Colon (tissue), 2 donors: Measurements from ENCODE around the gene CDC42EP3.

Source experiments
- FAIRE-seq: peaks from 2 replicates; lab custom pipeline; 2012; peaks lifted over from hg19 to GRCh38; lab: Jason Lieb, UNC
- donor health status: control.
- donor health status: control.

CDC42EP3 gene

GRCh38 chr2:37636381-37637066, 34.9 kb downstream of the CDC42EP3 start:
- FAIRE-seq, result no peak

GRCh38 chr2:37635504-37636380, 35.7 kb downstream of the CDC42EP3 start:
- FAIRE-seq, result no peak

- FAIRE-seq, result no peak
These were observed 36.4 kb downstream of the CDC42EP3 start for GRCh38 chr2:37634914-37635503.

GRCh38 chr2:37633845-37634244, 37.6 kb downstream of the CDC42EP3 start:
- FAIRE-seq, result no peak

DNA sequence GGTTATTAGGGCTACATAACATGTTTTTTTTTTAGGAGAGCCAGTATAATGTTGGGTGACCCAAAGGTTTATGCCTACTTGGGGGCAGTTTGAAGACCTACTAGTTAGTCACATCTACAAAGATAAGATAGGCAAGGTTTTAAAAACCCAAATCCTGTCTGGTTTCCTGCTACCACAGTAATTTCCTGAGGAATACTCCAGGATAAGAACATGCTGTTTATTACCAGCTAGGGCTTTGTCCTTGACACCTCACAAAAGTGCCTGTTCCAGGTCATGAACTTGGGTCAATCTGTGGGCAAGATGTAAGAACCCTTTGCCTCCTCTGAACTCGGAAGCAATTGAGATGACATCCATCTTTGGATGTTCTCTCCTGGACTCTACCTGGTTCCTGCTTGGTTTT, 38.2 kb downstream of the CDC42EP3 start:
- no peak for FAIRE-seq

- FAIRE-seq, result no peak
These were observed 39.1 kb downstream of the CDC42EP3 start for GRCh38 chr2:37632310-37632709.

- no peak for FAIRE-seq
These were observed 39.7 kb downstream of the CDC42EP3 start for GRCh38 chr2:37631698-37632097.

DNA sequence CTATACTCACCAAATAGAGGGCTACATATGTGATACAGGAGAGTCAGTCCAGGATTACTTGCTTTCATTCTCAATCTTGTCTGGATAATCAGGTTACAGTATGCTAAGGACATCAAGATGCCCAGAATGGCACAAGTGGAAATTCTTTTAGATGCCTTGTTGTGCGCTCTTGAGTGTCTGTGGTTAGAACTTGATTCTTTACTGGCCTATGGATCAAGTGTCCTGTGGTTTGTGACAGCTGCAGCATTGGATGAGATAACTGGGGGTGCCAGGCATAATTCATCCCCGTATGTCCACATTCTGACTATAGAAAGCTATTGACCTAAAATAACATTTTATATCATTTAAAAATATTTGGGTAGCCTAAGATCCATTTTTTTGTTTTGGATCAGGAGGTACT, 40.1 kb downstream of the CDC42EP3 start:
- FAIRE-seq, result no peak

- FAIRE-seq, result no peak
These were observed 40.7 kb downstream of the CDC42EP3 start for GRCh38 chr2:37630776-37631175.

DNA sequence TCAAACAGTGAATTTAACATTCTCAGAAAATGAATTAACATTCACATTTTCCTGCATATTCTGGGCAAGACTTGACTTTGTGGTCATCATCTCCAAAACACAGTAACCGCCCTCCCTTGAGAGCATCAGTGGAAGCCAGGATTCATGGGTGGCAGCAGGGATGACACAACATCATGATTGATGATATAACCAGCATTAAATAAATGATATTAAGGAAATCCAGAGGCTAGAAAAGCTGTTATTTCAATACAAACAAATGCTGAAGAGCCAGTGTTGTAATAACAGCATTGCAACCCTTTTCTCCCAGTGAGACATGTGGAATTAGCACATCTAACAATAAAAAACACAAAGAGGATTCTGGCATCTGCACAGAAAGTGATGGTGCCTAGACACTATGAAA, 41.1 kb downstream of the CDC42EP3 start:
- FAIRE-seq, result no peak

- no peak for FAIRE-seq
These were observed 41.9 kb downstream of the CDC42EP3 start for GRCh38 chr2:37629529-37629928.

DNA sequence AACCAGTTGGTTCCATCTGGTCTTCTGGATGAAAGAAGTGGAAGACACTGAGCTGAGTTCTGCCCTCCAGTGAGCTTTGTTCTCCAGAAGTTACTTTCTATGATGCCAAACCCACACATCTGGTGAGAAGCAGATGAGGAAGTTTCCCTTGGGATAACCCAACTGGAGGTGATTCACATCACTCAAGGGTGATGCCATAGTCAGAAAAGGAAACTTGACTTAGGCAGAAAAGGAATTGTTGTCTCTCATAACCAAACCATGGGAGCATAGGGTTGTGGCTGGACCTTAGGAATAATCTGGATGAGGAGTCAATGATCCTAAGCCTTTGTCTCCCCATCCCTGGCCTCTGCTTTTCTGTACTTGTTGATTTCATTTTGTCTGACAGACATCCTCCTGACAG, 43.7 kb downstream of the CDC42EP3 start:
- FAIRE-seq, result no peak

DNA sequence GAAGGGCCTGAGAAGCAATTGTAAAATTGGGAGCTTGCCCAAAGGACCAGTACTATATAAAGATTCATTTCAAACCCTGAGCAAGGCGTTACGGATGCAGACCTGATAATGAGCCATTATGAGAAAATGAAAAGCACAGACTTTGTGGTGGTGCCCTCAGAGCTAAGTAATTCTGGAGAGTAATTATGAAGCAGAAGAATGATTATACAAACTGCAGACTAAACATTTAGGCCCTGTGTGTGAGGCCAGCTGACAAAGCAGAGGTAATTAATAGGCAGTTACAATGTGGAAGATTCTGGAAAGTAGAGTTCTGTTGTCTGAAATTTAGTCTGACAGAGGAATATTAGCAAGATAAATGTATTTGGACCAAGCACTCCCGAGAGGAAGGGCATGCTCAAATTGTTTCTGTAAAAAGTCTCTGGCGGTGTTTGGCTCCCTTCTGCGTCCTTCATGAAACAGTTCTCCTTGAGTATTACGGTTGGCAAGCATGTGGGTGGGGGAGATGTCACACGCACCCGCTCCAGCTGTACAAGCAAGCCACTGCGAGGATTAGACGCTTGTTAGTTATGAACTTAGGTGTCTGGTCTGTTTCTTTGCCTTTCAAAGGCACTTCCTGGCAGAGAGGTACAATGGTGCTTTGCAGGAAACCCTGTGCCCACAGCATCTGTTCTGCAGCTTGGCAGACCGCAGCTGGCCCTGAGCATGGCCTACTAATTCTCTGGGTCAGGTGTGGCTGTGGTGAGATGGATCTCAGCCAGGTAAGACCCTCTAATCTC, 45.5 kb downstream of the CDC42EP3 start:
- FAIRE-seq, result no peak

- no peak for FAIRE-seq
These were observed 46.3 kb downstream of the CDC42EP3 start for GRCh38 chr2:37625156-37625555.

DNA sequence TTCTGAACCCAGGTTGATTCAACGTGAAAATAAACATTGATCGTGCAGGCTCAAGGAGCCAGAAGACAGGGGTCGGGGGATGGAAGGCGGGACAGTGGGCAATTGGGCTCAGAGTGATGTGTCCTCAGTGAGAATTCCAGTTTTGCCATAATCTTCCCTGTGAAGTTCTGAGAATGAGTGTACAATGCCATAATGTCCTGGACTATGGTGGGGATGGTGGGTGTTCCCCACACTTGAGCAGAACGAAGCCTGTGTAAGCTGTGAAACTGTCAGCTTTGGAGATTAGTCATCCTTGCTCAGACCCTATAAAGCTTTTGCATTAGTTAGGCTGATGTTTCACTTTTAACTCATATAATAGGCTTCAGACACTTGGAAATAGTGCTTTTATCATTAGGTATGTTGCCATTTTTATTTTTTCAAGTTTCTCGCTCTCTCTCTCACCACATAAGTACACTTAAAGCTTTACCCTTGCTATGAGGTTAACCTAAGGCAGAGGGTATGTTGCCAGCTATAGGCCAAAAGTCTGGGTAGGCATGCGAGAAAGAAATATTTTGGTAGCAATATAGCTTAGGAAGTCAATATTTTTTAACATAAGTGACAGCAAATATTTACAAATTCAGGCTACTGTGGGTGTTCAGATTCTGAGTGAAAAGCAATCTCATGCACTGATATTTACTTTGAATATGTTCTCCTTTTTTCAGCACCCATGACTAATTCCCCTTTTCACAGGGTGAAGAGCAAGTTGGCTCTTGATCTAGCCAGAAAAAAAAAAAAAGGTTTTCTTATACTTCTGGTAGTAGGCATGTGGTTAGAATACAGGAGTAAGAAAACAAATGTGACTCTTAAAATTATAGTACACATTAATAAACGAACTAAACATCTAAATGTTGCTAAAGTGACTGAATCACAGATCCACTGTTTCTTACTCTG, 47.2 kb downstream of the CDC42EP3 start:
- FAIRE-seq, result no peak

GRCh38 chr2:37623406-37623805, 48.0 kb downstream of the CDC42EP3 start:
- no peak for FAIRE-seq

DNA sequence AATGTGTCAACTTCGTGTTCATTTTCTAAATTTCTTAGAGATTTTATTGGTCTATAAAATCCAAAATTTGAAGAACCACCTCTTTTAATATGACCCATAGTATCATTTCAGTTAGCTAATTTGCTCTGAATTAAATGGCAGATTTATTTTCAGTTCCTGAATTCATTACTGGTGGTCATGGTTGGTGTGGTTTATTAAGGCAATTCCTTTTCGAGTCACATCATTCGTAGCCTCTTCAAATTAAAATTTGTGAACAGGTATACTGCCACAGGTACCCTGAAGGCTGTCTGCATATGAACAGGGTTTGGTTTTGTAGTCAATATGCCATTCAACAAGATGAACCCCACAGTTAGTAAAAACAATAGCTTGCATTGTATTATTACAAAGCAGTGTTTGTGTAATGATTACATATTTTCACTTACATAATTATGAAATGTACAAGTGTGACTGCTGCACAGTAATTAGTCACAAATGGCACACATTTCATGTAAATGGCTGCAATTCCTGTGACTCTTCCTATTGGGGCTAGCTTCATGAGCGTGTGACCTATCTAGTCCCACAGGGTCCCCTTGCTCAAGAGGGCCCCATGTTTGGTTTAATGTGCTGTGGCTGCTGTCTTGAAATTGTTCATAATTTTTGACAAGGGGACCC, 48.9 kb downstream of the CDC42EP3 start:
- no peak for FAIRE-seq

- FAIRE-seq, result no peak
These were observed 50.2 kb downstream of the CDC42EP3 start for GRCh38 chr2:37621199-37621598.

DNA sequence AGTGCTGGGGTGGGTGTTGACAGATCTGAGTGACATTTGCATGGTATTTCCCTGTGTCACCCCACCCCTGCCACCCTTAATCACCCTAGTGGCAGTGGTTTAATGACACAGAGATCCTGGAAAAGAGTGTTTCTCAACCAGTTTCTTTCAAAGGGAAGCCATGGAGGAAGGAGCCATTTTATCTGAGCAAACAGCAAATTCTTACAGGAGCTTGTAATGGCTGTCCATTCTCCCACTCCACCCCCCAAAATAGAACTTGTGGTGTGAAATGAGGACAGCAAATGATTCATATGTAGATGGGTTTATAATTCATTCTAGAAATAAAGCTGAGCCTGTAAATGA, 51.5 kb downstream of the CDC42EP3 start:
- no peak for FAIRE-seq

- FAIRE-seq, result no peak
These were observed 52.0 kb downstream of the CDC42EP3 start for GRCh38 chr2:37619230-37619958.
